Osteocyte (in vitro differentiated cells): ENCODE results near the gene XXYLT1. TPM values are rescaled to one million over a fixed set of nuclear protein-coding genes. Genes with fewer than 3 reads are reported as not detected.

Experiments used
- DNase-seq: peaks from one replicate; pipeline ENCODE4 v3.0.0; 2021; ENCODE audit warnings: mixed read lengths; ENCODE audit not compliant: unreplicated experiment; ENCODE audit errors: extremely low spot score
- H3K27ac Mint-ChIP-seq: one replicate; pipeline ENCODE4 v1.8.0; 2021; ENCODE audit warnings: mild to moderate bottlenecking, mixed read lengths; ENCODE audit not compliant: unreplicated experiment
- H3K27me3 Mint-ChIP-seq: one replicate; pipeline ENCODE4 v1.8.0; 2021; ENCODE audit warnings: mixed read lengths; ENCODE audit not compliant: unreplicated experiment
- H3K36me3 Mint-ChIP-seq: one replicate; pipeline ENCODE4 v1.8.0; 2021; ENCODE audit warnings: mixed read lengths; ENCODE audit not compliant: unreplicated experiment
- H3K4me1 Mint-ChIP-seq: one replicate; pipeline ENCODE4 v1.8.0; 2021; ENCODE audit warnings: mixed read lengths; ENCODE audit not compliant: unreplicated experiment
- H3K4me3 Mint-ChIP-seq: one replicate; pipeline ENCODE4 v1.8.0; 2021; ENCODE audit warnings: mild to moderate bottlenecking, moderate library complexity, mixed read lengths; ENCODE audit not compliant: unreplicated experiment
- H3K9me3 Mint-ChIP-seq: one replicate; pipeline ENCODE4 v1.8.0; 2021; ENCODE audit warnings: mixed read lengths; ENCODE audit not compliant: unreplicated experiment
- CTCF ChIP-seq: fragments of 200-600 bp; sonication (generic); IDR thresholded peaks from 2 replicates; pipeline ENCODE4 v1.5.0; 2021; ENCODE audit warnings: antibody characterized with exemption, mild to moderate bottlenecking, moderate library complexity
- total RNA-seq: library from RNA; stranded (reverse); gene quantifications from 2 replicates; pipeline ENCODE4 v1.2.1, GENCODE V29; 2021

Gene XXYLT1
- total RNA-seq, 1 donor from 2014 or later, result 35.8 TPM

- Mint-ChIP-seq H3K27me3 (no peaks in the 10 kb centered on the region), H3K4me3 (no peak overlapping the region), H3K9me3 (no peaks in the 10 kb centered on the region), H3K27ac (no peak overlapping the region), H3K4me1 (no peaks in the 10 kb centered on the region), H3K36me3 (peaks cover 12% of the 10 kb centered on the region)
- no peak for DNase-seq
- TF ChIP-seq CTCF, result no peak
Observed at GRCh38 chr3:195069501-195070251, 201.3 kb downstream of the XXYLT1 start.

GRCh38 chr3:195068084-195069080 lies 202.6 kb downstream of the XXYLT1 start:
- no peak for TF ChIP-seq CTCF
- Mint-ChIP-seq H3K27ac (no peak overlapping the region), H3K27me3 (no peaks in the 10 kb centered on the region), H3K36me3 (peaks cover 12% of the 10 kb centered on the region), H3K4me1 (no peaks in the 10 kb centered on the region), H3K9me3 (no peaks in the 10 kb centered on the region), H3K4me3 (no peak overlapping the region)
- DNase-seq, result no peak

GRCh38 chr3:195066441-195066841 lies 204.5 kb downstream of the XXYLT1 start:
- Mint-ChIP-seq H3K4me3 (no peak overlapping the region), H3K27ac (no peak overlapping the region), H3K27me3 (no peaks in the 10 kb centered on the region), H3K4me1 (no peaks in the 10 kb centered on the region), H3K36me3 (peaks cover 12% of the 10 kb centered on the region), H3K9me3 (no peaks in the 10 kb centered on the region)
- DNase-seq, result no peak
- no peak for TF ChIP-seq CTCF

GRCh38 chr3:195065864-195066185 lies 205.1 kb downstream of the XXYLT1 start:
- no peak for DNase-seq
- Mint-ChIP-seq H3K9me3 (no peaks in the 10 kb centered on the region), H3K4me3 (no peak overlapping the region), H3K4me1 (no peaks in the 10 kb centered on the region), H3K27me3 (no peaks in the 10 kb centered on the region), H3K27ac (no peak overlapping the region), H3K36me3 (peaks cover 12% of the 10 kb centered on the region)
- no peak for TF ChIP-seq CTCF
